Amygdala (tissue), 56 donors: ENCODE results near the gene ACTRT2.

Source experiments
- DNase-seq, 56 donors: peaks; one replicate each; lab custom pipeline; 2025; lab: John Stamatoyannopoulos, UW

Gene ACTRT2

DNA sequence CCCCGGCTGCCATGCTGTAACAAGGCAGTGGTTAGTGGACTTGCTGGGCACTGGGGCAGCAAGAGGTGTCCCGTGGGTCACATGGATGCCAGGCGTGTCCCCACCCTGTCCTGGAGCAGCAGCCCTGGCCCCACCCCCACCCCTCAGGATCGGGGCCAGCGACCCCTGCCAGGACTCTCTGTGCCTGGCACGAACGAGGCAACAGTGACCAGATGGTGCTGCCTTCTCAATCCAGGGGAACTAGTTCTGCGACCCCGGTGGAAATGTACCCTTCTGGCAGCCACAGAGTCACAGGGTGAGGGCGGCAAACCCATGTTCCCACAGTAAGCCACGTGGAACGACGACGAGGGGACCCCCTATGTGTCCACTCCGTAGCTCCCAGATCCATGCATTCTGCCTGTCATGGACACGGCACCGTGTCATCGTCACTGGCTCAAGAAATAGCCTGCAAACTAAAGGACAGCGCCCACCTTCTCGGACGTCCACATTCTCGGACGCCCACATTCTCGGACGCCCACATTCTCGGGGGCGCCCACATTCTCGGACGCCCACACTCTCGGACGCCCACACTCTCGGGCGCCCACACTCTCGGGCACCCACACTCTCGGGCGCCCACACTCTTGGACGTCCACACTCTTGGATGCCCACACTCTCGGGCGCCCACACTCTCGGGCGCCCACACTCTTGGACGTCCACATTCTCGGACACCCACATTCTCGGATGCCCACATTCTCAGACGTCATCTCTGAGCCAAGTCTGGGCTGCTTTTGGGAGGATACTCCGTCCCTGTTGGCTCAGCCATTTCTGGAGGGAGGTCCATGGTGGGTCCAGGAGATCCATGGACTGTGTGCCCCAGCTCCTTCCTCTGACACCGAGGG is 19.6 kb upstream of the ACTRT2 start:
- DNase-seq, result peak in 1 of 56 donors; percentile 10

DNA sequence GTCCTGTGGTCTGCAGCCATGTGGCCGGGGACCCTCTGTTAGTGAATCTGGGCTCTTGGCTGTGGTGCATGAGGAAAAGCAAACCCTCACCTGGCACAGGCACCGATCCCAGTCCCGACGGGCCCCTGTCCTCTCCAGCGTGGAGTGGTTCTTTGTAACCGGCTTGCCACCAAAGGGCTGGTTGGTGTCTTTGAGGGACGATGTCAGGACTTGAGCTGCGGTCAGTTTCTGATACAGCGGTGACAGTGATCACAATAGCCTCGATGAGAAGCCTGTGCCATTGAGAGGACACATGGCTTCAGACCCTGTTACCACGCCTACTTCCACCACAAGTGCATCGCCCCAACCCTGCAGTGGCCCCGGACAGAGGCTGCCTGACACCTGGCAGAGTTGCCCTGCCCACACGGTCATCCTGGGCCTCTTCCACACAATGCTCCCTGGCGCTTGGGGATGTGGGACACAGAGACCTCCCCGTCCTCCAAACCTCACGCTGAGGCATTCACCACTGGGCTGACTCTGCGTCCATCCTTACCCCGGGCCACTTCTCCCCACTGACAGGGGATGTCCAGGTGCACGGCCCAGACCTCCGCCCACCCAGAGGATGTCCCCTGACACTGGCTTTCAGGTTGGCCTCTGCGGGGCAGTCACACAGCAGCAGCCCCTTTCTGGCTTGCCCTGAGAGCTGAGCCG is 18.8 kb upstream of the ACTRT2 start:
- DNase-seq, result no peak

GRCh38 chr1:3003039-3003940 is 18.0 kb upstream of the ACTRT2 start:
- no peak for DNase-seq

- peak in 6 of 56 donors; percentile 10 to 31 (median 26) for DNase-seq
Observed at GRCh38 chr1:3003941-3004270, 17.4 kb upstream of the ACTRT2 start.

GRCh38 chr1:3004285-3005205 is 16.7 kb upstream of the ACTRT2 start:
- no peak for DNase-seq

DNA sequence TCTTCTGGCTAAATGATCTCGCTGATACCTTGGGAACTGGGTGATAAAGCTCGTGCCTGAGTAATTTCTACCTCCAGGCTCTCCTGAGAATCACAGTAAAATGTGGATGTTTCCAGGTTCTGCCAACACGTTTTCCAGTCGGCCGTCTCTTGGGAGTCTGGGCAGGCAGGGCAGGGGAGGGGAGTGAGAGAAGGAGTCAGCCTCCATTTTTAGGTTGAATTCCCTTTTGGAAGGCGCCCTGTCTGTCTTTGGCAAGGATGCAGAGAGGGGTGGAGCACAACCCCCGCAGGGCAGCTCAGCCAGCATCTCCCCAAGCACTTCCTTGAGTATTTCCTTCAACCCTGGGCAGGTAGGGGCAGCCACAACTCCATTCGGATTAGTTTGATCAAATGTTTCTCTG is 15.5 kb upstream of the ACTRT2 start:
- DNase-seq, result no peak

DNA sequence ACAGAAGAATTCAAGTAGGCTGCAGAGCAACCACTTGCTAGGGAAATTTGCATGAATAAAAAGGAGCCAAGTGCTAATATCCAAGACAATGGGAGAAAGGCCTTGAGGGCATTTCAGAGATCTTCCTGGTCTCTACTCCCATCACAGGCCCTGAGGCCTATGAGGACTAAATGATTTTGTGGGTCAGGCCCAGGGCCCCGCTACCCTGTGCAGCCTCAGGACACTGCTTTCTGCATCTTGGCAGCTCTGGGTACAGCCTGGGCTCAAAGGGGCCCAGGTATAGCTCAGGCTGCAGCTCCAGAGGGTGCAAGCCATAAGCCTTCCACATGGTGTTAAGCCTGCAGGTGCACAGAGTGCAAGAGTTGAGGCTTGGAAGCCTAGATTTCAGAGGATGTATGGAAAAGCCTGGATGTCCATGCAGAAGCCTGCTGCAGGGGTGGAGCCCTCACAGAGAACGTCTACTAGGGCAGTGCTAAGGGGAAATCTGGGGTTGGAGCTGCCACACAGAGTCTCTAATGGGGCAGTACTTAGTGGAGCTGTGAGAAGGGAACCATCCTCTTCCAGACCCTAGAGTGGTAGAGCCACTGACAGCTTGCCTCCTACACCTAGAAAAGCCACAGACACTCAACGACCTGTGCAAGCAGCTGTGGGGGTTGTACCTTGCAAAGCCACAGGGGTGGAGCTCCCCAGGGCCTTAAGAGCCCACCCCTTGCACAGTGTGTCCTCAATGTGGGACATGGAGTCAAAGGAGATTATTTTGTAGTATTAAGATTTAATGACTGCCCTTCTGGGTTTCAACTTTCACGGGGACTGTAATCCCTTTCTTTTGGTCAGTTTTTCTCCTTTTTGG is 13.7 kb upstream of the ACTRT2 start:
- no peak for DNase-seq

DNA sequence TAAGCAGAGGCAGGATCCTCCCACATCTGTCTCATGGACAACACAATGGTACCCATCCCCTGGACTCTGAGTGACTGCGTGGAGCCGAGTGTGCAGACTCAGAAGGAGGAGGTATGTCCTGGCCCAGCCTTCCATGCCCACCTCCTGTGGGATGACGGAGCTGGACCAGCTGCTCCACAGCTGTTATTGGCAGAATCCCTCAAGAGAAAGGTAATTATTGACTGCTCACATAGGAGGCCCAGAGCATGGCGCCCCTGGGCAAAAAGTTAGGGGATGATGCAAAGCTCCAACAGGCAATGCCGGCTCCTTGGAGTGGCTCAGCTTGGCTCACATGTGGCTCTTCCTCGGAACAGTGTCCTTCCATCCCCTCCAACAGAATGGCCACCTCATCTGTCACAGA is 12.2 kb upstream of the ACTRT2 start:
- DNase-seq, result no peak

DNA sequence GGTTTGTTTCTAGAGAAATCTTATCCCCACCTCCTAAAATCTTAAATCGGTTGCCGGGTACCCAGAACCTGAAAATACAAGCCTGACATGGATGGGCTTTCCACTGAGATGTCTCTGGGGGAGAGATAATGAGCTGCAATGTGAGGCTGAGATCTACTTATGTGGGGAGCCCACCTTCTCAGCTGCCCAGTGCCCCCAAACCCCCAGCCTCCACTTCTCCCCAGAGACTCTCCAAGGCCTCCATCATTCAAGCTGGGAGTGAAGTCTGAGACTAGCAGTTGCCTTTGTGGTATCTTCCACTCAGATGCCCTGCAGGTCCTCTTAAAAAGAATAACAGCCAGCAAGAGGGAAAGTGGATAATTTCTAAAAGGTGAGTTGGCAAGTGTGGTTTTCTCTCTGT is 11.7 kb upstream of the ACTRT2 start:
- no peak for DNase-seq

- no peak for DNase-seq
Observed at GRCh38 chr1:3011127-3011526, 10.1 kb upstream of the ACTRT2 start.

DNA sequence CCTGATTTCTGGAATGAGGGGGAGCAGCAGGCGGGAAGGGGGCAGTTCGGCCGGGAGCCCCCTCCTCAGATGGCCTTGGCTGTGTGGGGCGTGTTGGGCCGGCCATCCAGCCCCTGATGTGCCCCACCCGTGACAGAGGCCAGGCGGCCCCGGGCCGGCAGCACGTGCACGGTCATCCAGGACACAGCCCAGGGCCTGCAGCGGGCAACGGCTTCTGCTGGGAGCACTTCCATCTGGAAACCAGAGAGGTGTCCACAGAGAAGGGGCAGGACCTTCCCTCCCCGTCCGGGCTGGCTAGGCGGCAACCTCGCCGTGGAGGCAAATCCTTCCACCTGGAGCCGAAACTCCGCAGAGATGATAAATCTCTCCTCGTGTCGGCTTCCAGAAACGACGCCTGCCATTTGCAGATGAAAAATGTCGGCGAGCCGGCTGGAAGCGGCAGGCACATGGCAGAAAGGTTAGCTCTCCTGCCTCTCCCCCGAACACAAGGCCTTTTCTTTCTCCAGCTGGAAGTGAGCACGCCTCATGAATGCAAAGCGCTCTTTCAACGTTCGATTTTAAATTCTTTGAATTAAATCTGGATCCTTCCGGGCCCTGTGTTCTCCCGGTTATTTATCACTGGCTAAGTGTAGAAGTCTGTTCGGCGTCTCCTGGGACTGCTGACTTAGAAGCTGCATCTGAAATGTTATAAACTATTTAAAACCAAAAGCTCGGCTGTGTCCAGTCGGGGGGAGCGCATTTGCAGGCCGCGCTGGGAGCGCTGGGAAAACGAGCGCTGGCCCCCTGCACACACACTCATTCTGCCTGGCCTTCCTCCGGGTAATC is 9.4 kb upstream of the ACTRT2 start:
- DNase-seq, result peak in 32 of 56 donors; percentile 30 to 83 (median 63)

GRCh38 chr1:3012456-3013291 is 8.6 kb upstream of the ACTRT2 start:
- peak in 49 of 56 donors; percentile 29 to 86 (median 67) for DNase-seq

DNA sequence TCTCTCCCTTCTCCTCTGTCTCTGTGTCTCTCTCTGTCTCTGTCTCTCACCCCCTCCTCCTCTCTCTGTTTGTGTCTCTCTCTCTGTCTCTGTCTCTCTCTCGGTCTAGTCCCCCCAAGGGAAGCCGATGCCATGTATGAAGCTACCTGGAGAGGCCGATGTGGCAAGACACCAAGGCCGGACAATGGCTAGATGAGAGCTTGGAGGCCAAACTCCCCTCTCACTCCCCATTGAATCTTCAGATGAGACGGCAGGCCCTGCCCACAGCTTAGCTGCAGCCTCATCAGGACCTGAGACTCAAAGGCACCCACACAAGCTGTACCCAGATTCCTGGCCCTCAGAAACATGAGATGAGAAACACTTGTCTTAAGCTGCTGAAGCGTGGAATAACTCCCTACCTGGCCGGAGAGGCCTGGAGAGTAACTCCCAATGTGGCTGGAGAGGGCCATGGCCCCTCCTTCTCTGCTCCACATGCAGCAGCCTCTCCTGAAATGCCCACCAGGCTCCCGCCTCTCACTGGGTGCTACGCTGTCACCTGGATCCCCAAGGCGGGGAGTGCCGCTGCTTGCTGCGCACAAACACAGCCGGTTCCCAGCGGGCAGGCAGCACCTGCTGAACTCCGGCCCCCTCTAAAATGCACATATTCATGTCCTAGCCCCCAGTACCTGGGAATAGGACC is 7.8 kb upstream of the ACTRT2 start:
- DNase-seq, result no peak

DNA sequence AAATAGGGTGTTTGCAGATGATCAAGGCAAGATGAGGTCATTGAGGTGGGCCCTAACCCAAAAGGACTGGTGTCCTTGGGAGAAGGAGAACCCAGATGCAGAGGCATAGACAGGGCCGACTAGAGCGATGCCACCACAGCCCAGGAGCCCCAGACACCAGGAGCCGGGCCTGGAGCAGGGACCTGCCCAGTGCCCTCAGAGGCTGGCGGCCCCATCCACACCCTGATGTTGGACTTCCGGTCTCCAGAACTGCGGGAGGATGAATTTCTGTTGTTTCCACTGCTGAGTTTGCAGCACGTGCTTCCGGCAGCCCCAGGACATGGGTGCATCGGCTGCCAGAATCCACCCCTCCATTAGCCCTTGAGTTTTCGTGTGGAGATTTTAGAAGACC is 7.2 kb upstream of the ACTRT2 start:
- no peak for DNase-seq

- no peak for DNase-seq
Observed at GRCh38 chr1:3014443-3015268, 6.6 kb upstream of the ACTRT2 start.

GRCh38 chr1:3015269-3015635 is 6.0 kb upstream of the ACTRT2 start:
- no peak for DNase-seq
